DMS153 treated with DMSO at 0.1 percent for 48 hours (cell line): Measurements from ENCODE around the gene NKD2.
"Not testable (repeated sequence)": the region's sequence is repeated elsewhere in the genome, so short reads cannot be mapped to it uniquely, and the experiment has no call there.

Source experiments
- DNase-seq: peaks from one replicate; lab custom pipeline; 2025; ENCODE audit not compliant: unreplicated experiment; lab: John Stamatoyannopoulos, UW

The NKD2 gene

GRCh38 chr5:1054799-1055775, 46.5 kb downstream of the NKD2 start:
- no peak for DNase-seq

- no peak for DNase-seq
Observed at GRCh38 chr5:1055896-1056610, 47.5 kb downstream of the NKD2 start.

- no peak for DNase-seq
Observed at GRCh38 chr5:1056611-1057484, 48.2 kb downstream of the NKD2 start.

GRCh38 chr5:1057485-1058082, 49.0 kb downstream of the NKD2 start:
- no peak for DNase-seq

GRCh38 chr5:1058083-1058945, 49.7 kb downstream of the NKD2 start:
- DNase-seq: no peak

DNA sequence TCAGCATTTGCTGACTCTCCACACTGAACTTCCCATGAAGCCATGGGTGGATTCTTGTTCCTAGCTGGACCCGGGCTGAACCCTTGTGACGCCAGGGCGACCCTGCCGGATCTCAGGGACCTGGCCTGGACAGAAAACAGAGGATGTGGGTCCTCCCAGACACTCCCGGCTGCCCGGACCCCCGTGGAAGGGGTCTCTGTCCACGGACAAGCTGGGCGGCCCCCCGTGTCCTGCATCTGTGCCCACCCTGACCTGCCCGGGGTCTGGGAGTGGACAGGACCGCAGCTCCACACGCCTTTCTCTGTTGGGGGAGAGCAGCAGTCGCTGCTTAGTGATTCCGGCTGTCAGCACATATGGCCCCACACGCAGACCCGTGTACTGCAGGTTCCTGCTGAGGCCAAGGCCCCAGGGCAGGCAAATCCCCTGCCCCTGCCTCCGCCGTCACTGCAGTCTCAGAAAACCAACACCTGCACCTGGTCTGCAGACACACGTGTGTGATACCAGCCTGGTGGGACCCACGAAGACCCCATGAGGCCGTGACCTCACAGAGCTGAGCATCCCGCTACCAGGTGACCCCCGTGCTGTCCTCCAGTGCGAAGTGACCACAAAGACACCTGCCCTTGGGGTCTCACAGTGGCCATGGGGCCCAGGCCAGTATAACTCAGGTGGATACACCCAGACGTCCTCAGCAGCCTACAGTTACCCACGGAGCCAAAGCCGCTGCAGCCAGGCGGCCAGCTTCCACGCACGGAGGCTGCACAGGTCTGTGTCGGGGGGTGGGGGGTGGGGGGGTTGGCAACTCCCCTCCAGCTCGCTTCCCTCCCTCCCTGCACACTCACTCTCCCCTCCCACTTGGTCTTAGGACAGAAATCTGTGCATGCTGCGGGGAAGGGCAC, 50.6 kb downstream of the NKD2 start:
- no peak for DNase-seq

DNA sequence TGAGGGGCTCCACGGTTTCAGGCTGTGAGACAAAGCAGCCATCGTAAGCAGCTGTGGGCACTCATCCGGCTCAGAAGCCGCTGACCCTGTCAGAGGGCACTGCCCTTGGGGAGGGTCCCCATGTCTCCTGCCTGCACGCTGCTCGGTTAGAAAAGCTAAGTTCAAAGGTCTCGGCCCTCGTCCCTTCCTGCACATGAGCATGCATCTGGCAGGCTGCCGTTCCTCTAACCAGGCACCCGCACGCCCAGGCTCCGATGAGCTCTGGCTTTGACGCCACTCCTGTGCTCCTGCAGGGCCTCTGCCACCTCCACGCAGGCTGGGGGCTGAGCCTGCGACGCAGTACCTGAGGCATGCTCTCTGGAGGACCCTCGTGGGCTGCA, 51.3 kb downstream of the NKD2 start:
- no peak for DNase-seq

GRCh38 chr5:1060535-1060981, 52.0 kb downstream of the NKD2 start:
- no peak for DNase-seq

DNA sequence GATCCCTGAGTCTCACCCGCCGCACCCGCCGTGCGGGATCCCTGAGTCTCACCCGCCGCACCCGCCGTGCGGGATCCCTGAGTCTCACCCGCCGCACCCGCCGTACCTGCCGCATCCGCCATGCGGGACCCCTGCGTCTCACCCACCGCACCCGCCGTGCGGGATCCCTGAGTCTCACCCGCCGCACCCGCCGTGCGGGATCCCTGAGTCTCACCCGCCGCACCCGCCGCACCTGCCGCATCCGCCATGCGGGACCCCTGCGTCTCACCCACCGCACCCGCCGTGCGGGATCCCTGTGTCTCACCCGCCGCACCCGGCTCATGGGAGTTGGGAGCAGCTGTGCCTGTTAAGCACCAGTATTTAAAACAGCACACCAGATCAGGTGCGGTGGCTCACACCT, 52.7 kb downstream of the NKD2 start:
- DNase-seq: not testable (repeated sequence)

DNA sequence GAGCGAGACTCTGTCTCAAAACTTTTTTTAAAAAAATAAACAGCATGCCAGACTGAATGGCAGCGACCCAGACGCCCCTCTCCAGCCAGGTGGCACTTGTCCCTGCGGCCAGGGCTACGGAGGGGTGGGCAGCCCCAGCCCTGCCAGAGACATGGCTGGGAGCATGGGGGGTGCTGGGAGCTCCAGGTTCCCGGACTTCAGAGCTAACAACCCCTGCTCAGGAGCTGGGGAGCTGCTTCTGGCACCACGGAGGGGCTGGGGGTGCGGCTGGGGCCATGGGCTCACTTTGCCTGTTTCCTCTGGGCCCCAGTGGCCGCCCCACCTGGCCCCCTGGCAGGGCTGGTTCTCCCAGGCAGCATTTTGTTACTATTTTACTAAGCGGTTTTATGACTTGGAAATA, 53.3 kb downstream of the NKD2 start:
- no peak for DNase-seq

- no peak for DNase-seq
Observed at GRCh38 chr5:1062761-1063568, 54.4 kb downstream of the NKD2 start.

GRCh38 chr5:1063661-1064382, 55.2 kb downstream of the NKD2 start:
- DNase-seq: no peak

GRCh38 chr5:1064383-1065142, 56.0 kb downstream of the NKD2 start:
- DNase-seq: no peak

GRCh38 chr5:1065143-1065750, 56.6 kb downstream of the NKD2 start:
- no peak for DNase-seq

GRCh38 chr5:1065891-1066650, 57.5 kb downstream of the NKD2 start:
- DNase-seq: no peak
